Measurements from ENCODE around the gene MAN2B1.

The MAN2B1 gene

GRCh38 chr19:12611361-12611699, 55.2 kb downstream of the MAN2B1 start:
- peak overlapping the region; percentile 85 for H3K4me3 ChIP-seq (ENCODE audit: low read length)
- peak overlapping the region; percentile 88 for H3K4me2 ChIP-seq (ENCODE audit: low read depth, low read length)
- 0 out of 2 replicates have a peak, but pooled peaks cover 6% of the 10 kb centered on the region for H3K36me3 ChIP-seq (replicated peaks; ENCODE audit: insufficient read depth, low read length)
- no peak overlapping the region for H2AFZ ChIP-seq (ENCODE audit: low read length)
- H3K9me2 ChIP-seq (replicated peaks; ENCODE audit: insufficient read depth, low read length) = no peaks in the 10 kb centered on the region
- peaks cover 66% of the 10 kb centered on the region for H3K79me2 ChIP-seq (ENCODE audit: low read length)
- peaks cover 29% of the 10 kb centered on the region for H3F3A ChIP-seq (ENCODE audit: insufficient read depth, low read length)
- H3K9ac ChIP-seq (ENCODE audit: low read length) = peak overlapping the region; percentile 98
- no peaks in the 10 kb centered on the region for H4K20me1 ChIP-seq (ENCODE audit: insufficient read depth, low read length)
- peaks cover 17% of the 10 kb centered on the region; the same call in 1 of the 2 replicates for H3K4me1 ChIP-seq (ENCODE audit: low read length)
- no peaks in the 10 kb centered on the region for H3K27me3 ChIP-seq (replicated peaks; ENCODE audit: insufficient read depth, low read length)
- peak overlapping the region; percentile 84 for H3K27ac ChIP-seq (ENCODE audit: low read length)
- no peak for TF ChIP-seq CTCF (IDR thresholded peaks at IDR 0.05; ENCODE audit: low read length)
- TF ChIP-seq EZH2 (optimal IDR thresholded peaks at IDR 0.05; ENCODE audit: low read depth, low read length) = no peak
- no peak for TF ChIP-seq EZH2phosphoT487 (IDR thresholded peaks at IDR 0.05; ENCODE audit: low read length)
- no peak for DNase-seq
- H3K9me3 ChIP-seq (replicated peaks; ENCODE audit: insufficient read depth, low read length) = no peaks in the 10 kb centered on the region

GRCh38 chr19:12610540-12611360, 55.8 kb downstream of the MAN2B1 start, which contains the start of the genes ZNF490 and ZNF791:
Gene ZNF490, minus strand, starts transcription at chr19:12610813. Its CDS starts 133 bp downstream, at chr19:12610680.
Gene ZNF791, plus strand, starts transcription at chr19:12610920. Its CDS starts 160 bp downstream, at chr19:12611080.
- TF ChIP-seq CTCF (IDR thresholded peaks at IDR 0.05; ENCODE audit: low read length) = no peak
- no peak for TF ChIP-seq EZH2 (optimal IDR thresholded peaks at IDR 0.05; ENCODE audit: low read depth, low read length)
- no peak for TF ChIP-seq EZH2phosphoT487 (IDR thresholded peaks at IDR 0.05; ENCODE audit: low read length)
- Histone ChIP-seq H2AFZ (ENCODE audit: low read length) (peak within 1 kb of the TSS; percentile 67), H3K36me3 (replicated peaks; ENCODE audit: insufficient read depth, low read length) (0 out of 2 replicates have a peak, but pooled peaks cover 4% of the 10 kb centered on the region), H3K9me2 (replicated peaks; ENCODE audit: insufficient read depth, low read length) (no peaks in the 10 kb centered on the region), H3K9me3 (replicated peaks; ENCODE audit: insufficient read depth, low read length) (no peaks in the 10 kb centered on the region), H3K9ac (ENCODE audit: low read length) (peak within 1 kb of the TSS; percentile 98), H3K79me2 (ENCODE audit: low read length) (peaks cover 60% of the 10 kb centered on the region), H3K4me3 (ENCODE audit: low read length) (peak within 1 kb of the TSS; percentile 85), H3K27ac (ENCODE audit: low read length) (peak within 1 kb of the TSS; percentile 84), H3F3A (ENCODE audit: insufficient read depth, low read length) (peaks cover 29% of the 10 kb centered on the region), H3K27me3 (replicated peaks; ENCODE audit: insufficient read depth, low read length) (no peaks in the 10 kb centered on the region), H3K4me1 (ENCODE audit: low read length) (peaks cover 16% of the 10 kb centered on the region; the same call in 1 of the 2 replicates), H4K20me1 (ENCODE audit: insufficient read depth, low read length) (no peaks in the 10 kb centered on the region), H3K4me2 (ENCODE audit: low read depth, low read length) (peak within 1 kb of the TSS; percentile 88)
- peak; percentile 98 for DNase-seq

GRCh38 chr19:12607631-12608030, 58.9 kb downstream of the MAN2B1 start:
- DNase-seq = no peak
- H2AFZ ChIP-seq (ENCODE audit: low read length) = no peak overlapping the region
- H3K27me3 ChIP-seq (replicated peaks; ENCODE audit: insufficient read depth, low read length) = no peaks in the 10 kb centered on the region
- peaks cover 60% of the 10 kb centered on the region for H3K79me2 ChIP-seq (ENCODE audit: low read length)
- no peaks in the 10 kb centered on the region for H3K9me2 ChIP-seq (replicated peaks; ENCODE audit: insufficient read depth, low read length)
- H3K9ac ChIP-seq (ENCODE audit: low read length) = no peak overlapping the region
- no peaks in the 10 kb centered on the region for H3K9me3 ChIP-seq (replicated peaks; ENCODE audit: insufficient read depth, low read length)
- H3K36me3 ChIP-seq (replicated peaks; ENCODE audit: insufficient read depth, low read length) = no peaks in the 10 kb centered on the region
- H3F3A ChIP-seq (ENCODE audit: insufficient read depth, low read length) = peaks cover 27% of the 10 kb centered on the region
- H3K4me2 ChIP-seq (ENCODE audit: low read depth, low read length) = no peak overlapping the region
- peaks cover 26% of the 10 kb centered on the region; the same call in 1 of the 2 replicates for H3K4me1 ChIP-seq (ENCODE audit: low read length)
- no peaks in the 10 kb centered on the region for H4K20me1 ChIP-seq (ENCODE audit: insufficient read depth, low read length)
- H3K4me3 ChIP-seq (ENCODE audit: low read length) = no peak overlapping the region
- H3K27ac ChIP-seq (ENCODE audit: low read length) = no peak overlapping the region
- TF ChIP-seq EZH2phosphoT487 (IDR thresholded peaks at IDR 0.05; ENCODE audit: low read length) = no peak
- no peak for TF ChIP-seq EZH2 (optimal IDR thresholded peaks at IDR 0.05; ENCODE audit: low read depth, low read length)
- no peak for TF ChIP-seq CTCF (IDR thresholded peaks at IDR 0.05; ENCODE audit: low read length)

All from MM.1S (cell line).